ENCODE data around the gene GRAPL.
"Not testable (repeated sequence)": the region's sequence is repeated elsewhere in the genome, so short reads cannot be mapped to it uniquely, and the experiment has no call there.

Gene GRAPL

GRCh38 chr17:19127148-19127980, at the start of gene GRAPL:
Gene GRAPL, plus strand, starts transcription at chr17:19127589. Its CDS starts 31 bp downstream, at chr17:19127620.
- not testable (repeated sequence) for DNase-seq

GRCh38 chr17:19088804-19089685, 38.3 kb upstream of the GRAPL start:
- not testable (repeated sequence) for DNase-seq

- not testable (repeated sequence) for DNase-seq
Observed at GRCh38 chr17:19090058-19090772, 37.2 kb upstream of the GRAPL start.

GRCh38 chr17:19092737-19093683, 34.4 kb upstream of the GRAPL start:
- not testable (repeated sequence) for DNase-seq

GRCh38 chr17:19093684-19094438, 33.5 kb upstream of the GRAPL start:
- not testable (repeated sequence) for DNase-seq

- not testable (repeated sequence) for DNase-seq
Observed at GRCh38 chr17:19108517-19108916, 18.9 kb upstream of the GRAPL start.

GRCh38 chr17:19110189-19111097, 16.9 kb upstream of the GRAPL start:
- DNase-seq = not testable (repeated sequence)

GRCh38 chr17:19111111-19111711, 16.2 kb upstream of the GRAPL start:
- not testable (repeated sequence) for DNase-seq

- DNase-seq = not testable (repeated sequence)
Observed at GRCh38 chr17:19111801-19112458, 15.5 kb upstream of the GRAPL start.

- DNase-seq = not testable (repeated sequence)
Observed at GRCh38 chr17:19112459-19112826, 14.9 kb upstream of the GRAPL start.

GRCh38 chr17:19118695-19119094, 8.7 kb upstream of the GRAPL start:
- DNase-seq = not testable (repeated sequence)

- not testable (repeated sequence) for DNase-seq
Observed at GRCh38 chr17:19125289-19125688, 2.1 kb upstream of the GRAPL start.

- not testable (repeated sequence) for DNase-seq
Observed at GRCh38 chr17:19129500-19129899, 2.1 kb downstream of the GRAPL start.

GRCh38 chr17:19131108-19131507, 3.7 kb downstream of the GRAPL start:
- DNase-seq = not testable (repeated sequence)

GRCh38 chr17:19131772-19132171, 4.4 kb downstream of the GRAPL start:
- DNase-seq = not testable (repeated sequence)

- not testable (repeated sequence) for DNase-seq
Observed at GRCh38 chr17:19133793-19134192, 6.4 kb downstream of the GRAPL start.

- DNase-seq = not testable (repeated sequence)
Observed at GRCh38 chr17:19135391-19135790, 8.0 kb downstream of the GRAPL start.

- not testable (repeated sequence) for DNase-seq
Observed at GRCh38 chr17:19136138-19136537, 8.7 kb downstream of the GRAPL start.

GRCh38 chr17:19136605-19137004, 9.2 kb downstream of the GRAPL start:
- not testable (repeated sequence) for DNase-seq
